NOMO-1 (cell line): Measurements from ENCODE around the gene ASB18.

Source experiments
- DNase-seq, 2 experiments: peaks; one replicate each; lab custom pipeline; 2025; ENCODE audit not compliant: unreplicated experiment in 2 of 2; lab: John Stamatoyannopoulos, UW

Gene ASB18

DNA sequence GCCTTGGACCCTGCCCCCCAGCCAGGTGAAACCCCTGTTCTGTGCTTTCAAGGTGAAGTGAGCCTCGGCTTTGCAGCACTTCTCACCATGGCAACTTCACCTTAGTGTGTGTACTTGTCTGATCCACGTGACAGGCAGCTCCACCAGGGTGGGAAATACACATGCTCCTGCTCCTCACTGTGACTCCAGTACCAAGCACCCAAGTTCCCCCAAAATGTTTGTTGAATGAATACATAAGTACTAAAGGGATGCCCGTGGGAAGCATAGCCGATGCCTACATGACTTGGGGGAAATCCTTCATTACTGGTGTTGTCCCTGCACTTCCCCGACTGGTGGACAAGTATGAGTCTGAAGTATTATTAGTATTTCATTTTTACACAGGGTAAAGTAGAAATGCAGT, 54.2 kb downstream of the ASB18 start:
- no peak for DNase-seq

DNA sequence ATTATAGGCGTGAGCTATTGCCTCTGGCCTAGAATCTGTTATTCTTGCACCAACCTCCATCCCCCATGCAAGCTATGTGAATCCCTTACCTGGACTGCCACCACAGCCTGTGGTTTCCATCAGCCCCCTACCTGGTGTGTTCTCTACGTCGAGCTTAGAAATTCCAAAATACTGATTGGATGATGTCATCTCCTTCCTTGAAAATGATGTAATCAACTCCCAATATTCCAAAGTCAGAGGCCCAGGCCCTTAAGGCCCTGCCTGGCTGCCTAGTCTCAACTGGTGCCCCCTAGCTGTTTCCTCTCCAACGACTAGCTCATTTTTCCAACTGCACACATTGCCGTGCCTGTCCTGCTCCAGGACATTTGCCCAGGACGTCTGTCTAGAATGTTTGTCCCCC, 54.7 kb downstream of the ASB18 start:
- DNase-seq: no peak

DNA sequence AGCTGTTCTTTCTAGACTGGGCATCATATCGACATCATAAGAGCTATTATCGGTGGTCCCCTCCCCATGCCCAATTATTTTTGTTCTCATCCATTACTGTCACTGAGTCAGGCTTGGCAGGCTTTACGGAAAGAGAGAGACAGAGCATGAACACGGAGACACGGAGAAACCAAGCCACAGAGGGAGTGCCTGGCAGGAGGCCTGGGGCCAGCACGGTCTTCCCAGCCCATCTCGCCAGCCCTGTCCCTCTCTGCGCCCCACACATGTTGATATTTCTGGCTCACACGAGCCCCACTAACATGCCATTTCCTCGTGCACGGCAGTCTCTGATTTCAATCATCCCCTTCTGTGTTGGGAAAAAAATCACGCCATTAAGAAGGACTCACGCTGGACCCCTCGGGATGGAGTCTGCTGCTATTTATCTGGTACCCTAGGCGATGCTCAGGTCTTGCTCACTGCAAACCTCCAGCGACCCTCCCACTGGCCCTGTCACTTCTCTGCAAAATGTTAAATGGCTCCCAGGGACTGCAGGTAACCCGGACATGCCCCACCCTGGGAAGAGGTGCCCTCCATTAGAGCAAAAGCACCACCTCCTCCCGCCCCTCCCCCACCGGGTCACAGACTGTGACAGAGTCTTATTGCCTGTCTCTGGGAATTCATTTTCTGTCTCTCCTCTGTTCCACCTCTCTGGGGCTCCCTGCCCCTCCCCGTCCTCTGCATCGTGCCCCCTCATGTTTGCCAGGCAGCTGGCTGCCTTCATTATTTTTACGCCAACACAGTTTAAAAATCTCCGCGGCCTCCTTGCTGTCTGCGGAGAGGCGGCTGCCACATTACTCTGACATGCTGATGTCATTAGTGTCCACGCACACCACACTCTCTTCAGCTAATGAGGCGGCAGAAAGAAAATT, 55.9 kb downstream of the ASB18 start:
- no peak for DNase-seq

DNA sequence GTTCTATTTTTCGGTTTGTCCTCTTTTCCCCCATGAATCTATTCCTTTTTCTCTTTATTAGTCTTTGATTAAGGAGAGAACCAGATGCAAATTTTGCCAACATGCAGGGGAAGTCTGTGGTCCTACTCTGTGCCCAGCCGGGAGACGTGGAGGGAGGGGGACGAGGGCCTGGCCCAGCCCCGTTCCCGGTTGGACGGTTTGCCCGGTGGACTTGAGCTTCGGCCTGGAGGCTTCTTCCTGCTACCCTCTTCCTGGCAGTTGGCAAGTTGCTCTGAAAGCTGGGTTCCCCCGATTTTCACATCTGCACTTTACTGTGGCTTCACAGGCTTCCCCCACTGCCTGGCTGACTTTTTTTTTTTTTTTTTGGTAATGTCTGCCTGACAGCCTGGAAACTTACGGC, 56.7 kb downstream of the ASB18 start:
- DNase-seq: no peak

DNA sequence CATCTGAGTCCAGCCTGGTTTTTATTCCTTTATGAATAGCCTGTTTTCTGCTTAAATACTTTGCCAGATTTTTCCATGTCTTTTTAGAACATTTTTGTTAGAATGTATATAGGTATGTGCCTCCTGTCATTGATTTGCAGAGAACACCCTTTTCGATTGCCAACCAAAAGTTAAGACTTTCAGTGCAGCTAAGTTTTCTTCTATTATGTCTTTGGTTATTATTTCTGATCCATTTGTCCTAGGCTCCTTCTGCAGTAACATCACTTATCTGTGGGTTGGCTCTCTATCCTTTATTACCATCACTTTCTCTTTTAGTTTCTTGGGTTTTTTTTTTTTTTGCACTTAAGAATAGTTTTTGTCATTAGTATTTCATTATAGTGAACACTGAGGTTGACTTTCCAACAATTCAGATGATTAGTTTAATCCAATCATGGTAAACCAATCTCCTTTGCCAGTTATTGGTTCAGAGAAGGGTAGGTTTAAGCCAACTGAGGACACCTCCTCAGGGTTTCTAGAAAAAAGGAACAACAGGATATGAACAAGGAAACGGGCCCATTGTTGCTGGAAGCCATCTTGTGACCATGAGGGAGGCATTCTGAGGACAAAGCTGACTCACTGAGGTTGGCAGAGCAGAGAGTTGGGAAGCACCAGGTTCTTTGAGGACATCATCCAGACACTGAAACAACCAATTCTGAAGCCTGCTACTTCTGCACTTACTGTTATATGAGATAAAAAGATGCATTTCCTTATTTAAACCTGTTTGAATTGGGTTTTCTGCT, 58.1 kb downstream of the ASB18 start:
- no peak for DNase-seq

DNA sequence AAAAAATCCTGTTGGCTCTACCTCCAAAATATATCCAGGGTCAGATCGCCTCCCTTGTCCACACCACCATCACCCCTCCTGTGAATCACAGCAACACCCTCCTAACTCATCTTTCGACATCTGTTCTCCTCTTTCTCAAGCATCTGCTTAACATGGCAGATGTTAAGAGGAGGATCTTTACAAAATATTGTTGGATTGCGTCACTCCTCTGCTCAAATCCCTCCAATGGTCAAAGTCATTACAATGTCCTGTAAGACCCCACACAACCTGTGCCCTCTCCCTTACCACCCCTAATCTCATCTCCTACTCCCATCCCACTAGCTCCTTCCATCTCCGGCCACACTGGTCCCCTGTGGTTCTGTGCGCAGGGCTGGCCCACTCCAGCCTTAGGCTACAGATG, 59.3 kb downstream of the ASB18 start:
- DNase-seq: no peak

DNA sequence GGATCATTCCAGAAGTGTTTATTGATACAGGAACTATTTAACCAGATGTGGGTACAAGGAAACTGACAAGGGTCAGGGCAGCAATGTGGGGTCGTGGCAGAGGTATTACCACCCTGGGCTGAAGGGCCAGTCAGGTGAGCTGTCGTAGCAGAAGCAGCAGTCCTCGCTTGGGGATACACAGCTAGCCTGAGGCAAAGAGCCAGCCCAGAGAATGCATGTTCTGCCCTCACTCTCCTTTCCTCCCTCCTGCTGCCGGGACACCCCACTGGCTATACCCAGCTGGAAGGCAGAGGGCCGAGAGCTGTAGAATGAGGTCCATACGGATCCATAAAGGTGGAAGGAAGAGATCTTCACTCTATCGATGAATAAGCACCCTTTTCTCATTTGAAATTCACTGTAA, 63.8 kb downstream of the ASB18 start:
- DNase-seq: no peak

DNA sequence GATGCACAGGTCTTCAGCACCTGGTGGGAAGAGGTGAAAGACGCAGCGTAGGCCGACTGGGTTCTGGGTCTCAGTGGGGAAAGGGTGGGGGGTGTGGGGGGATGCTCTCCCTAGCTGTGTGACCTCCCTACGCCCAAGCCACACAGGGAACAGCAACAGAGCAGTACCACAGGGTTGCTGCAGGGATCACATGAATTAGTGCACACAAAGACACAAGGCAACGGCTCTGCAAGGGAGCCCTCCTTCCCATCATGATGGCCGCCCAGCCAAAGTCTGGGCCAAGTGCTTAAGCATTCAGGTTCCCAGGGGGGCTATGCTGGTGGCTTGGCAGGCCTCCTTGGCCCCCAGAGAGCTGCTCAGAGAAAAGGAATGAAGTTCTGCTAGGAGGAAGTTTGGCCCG, 67.8 kb downstream of the ASB18 start:
- no peak for DNase-seq

DNA sequence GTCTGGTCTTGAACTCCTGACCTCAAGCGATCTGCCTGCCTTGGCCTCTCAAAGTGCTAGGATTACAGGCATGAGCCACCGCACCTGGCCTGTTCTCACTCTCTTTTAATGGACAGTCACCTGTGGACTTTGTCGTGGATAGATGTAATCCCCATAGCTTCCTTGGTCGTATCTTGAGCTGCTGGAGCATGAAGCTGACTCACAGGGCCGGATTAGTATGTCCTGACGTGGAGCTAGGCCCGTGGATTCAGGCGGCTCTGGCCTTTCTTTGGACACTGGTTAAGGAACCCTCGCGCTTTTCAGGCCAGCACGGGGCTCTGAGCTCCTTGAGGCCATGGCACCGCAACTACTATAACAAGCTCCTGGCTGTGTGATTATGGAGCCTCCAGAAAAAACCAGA, 68.5 kb downstream of the ASB18 start:
- no peak for DNase-seq

DNA sequence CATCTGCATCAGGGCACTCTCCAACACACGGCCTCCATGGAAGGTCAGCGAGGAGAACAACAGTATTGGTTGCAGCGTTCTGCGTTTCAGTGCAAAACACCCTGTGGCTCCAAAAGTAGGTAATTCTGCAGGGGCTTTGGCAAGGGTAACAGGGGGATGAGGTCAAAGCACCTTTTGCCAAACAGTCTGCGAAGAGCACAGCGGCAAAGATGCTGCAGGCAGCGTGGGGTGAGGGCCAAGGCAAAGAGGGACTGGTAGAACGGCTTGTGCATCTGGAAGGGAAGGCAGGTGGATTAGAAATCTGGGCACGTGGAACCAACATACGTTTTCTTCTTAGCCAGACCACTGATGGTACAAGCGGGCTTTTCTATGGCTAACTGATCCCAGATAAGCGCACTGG, 69.4 kb downstream of the ASB18 start:
- no peak for DNase-seq

DNA sequence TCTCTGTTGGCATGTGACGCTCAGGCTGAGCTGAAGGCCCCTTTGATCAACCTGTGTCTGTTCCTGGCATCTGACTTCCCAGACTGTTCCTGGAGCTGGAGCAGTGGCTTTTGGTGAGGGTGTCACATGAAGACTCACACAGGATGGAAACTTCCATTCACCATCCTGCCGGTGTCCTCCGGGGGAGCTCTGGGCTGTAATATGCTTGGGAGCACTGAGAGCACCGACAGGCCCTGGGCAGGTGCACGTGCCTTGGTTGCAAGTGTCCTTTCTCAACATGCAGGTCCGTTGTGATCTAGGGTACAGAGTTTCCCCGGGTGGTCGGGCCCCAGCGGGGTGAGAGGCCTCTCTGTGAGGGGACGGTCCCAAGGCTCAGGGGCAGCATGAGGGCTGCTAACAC, 71.2 kb downstream of the ASB18 start:
- no peak for DNase-seq

DNA sequence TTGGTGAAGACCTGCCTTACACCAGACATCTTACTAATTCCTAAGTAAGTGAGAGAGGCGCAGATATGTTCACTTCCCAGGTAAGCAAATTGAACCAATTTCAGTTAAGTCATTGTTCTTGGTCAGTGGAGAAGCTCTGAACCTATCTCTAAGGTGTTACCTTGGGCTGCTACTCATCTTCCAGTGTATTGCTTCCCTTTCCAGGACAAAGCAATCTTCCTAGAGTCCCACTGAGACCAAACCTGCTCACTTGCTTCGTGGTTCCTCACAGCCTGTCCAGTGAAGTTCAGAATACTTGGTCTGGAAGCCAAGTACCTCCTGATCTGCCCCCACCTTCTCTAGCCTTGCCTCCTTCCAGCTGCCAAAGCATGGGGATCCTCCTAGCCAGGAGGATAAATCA, 73.5 kb downstream of the ASB18 start:
- no peak for DNase-seq

DNA sequence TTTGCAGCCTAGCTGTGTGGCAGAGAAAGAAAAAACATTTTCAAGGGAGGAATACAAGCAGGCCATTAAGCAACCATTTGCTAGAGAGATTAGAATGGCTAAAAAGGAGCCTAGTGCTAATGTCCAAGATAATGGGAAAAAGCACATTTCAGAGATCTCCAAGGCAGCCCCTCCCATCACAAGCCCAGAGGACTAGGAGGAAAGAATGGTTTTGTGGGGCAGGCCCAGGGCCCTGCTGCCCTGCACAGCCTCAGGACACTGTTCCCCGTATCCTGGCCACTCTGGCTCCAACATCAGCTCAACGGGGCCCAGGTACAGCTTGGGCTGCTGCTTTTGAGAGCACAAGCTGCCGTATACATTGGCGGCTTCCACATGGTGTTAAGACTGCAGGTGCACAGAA, 79.5 kb downstream of the ASB18 start:
- DNase-seq: no peak

DNA sequence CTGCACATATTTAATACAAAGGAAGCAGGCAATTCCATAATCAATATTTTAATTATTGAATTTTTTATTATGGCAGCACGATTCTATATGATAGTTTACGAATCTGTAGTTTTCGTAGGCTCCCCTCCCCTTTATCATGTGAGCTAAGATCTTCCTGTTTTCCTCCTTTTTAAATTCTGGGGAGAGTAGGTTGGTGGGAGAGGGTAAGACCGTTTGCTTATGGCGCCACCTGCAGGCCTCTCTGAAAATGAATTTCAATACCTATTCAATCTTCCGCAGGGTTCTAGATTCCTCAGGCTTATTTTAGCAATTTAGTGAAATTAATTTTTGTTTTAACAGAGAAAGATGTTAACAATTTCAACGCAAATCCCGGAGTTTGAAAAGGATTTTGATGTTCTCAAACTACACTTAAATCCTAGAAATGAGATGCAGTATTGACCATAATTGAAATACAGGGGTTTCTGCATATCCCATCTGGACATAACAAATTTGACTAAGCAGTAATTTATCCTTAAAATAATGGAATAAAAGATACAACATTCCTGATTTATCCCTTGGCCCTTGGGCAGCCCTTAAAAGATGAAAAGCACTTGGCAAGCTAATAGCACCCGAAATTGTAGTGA, 83.3 kb downstream of the ASB18 start:
- DNase-seq: peak; percentile 19 to 38

DNA sequence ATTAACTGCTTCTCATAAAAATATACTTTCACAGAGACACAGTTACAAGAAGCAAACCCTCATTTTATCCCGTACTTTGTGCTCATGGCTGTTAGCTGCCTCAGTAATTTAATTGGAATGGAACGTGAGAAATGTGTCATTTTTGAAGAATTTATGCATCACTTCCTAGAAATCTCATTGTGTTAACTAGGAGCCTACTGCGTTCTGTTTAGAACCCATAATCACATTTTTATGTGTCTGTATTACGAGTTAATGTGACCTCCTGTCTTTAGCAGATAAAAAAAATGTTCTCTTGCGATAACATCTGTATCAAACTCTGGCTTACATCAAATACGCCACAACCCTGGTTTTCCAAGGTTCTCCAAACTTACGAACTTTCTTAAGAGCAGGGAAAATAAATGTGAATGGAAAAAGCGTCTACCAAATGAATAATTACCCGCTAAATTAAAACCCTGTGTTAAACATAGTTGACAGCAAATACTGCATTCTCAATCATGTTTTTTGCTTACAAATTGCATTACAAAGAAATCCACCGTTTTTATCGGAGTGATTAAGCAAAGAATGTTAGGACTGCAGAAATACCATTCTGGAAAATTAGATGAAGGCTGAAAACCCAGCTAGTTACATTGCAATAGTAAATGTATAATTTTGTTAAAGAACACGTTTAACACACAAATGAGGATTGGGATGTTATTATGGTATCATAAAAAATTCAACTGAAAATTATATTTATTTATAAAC, 84.0 kb downstream of the ASB18 start:
- DNase-seq: no peak

DNA sequence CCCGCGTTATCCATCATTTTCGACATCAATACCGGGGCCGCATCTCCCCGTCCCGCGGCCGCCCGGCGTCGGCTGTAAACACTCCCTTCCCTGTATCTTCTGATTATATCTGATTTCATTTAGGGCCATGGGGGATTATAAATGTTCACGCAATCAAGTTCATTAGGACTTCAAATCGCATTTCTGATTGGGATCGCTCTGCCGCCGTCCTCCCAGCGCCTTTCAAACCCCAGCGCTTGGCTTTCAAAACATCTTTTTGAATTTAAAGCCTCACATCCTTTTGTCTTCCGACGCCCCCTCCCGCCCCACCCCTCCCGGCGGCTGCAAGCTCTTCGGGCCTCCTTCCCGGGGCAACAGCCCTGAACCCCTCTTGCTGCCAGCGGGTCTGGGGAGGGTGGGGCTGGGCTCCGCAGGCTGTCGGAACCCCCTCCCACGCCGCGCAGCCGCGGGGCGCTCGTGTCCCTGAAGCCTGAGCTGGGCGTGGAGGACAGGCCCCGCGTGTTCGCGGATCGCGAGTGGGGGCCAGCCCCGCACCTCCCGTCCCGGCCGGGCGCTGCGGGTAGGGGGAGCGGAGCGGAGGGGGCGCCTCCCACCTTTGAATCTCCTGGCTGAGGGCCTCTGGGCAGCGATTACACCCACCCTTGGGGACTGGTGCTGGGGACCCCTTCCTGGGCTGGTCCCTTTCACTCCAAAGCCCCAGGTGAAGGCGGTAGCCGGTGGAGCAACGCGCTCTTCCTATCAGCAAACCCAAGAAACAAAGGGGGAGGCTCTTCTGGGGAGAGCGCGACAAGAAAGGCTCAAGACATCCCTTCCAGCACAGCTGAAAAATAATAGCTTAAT, 84.8 kb downstream of the ASB18 start:
- DNase-seq: no peak

DNA sequence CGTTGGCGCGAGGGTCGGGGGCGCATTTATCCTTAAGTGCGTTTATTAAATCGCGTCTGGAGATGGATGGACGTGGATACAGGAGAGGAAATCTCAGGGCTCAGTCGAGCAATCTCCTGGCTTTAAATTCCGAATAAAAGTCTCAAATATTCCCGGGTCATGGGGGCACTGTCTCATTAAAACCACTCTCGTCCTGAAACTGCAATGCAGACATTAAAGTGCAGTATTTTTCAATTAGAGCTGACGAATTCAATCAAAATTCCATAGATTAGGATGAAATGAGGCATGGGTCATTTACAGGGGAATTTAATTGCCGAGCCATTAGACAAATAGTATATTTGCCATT, 85.3 kb downstream of the ASB18 start:
- DNase-seq: no peak

DNA sequence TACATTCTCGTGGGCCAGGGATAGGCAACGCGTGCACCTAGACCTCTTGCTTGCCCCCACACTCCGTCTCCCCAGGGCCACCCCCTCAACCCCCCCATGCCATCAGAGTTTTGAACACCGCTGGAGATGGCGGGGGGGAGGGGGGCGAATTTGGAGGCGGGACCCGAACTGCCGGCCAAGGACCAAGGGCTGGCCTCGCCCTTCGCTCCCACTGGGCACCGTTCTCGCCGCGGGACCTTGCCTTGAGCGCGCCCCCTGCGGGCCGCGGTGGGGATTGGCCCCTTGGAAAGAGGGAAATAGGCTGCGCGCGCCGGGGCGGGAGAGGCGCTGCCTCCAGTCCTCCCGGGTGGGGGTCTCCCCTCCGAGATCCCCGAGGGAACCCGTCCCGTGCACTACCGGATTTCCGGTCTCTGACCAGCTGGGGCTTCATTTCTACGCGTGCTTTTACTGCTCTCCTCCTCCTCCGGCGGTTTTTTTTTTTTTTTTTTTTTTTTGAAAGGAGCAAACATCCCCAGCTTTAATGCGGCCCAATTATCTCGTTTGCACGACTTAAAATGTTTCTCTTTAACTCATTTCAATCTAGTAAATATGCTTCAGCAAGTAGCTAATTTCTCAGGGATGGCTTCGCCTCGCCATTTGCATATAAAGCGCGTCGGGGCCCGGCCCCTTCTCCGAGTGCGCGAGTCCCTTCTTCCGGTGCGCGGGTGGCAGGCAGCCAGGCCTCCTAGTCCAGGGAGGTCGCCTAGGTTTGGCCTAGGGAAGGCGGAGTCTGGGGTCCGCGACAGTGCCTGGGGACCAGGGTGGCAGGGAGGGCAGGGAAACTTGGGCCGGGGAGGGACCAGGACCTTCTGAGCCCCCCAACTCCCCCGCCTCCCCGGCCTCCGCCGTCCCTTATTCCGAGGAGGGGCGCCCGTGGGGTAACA, 86.0 kb downstream of the ASB18 start:
- DNase-seq: no peak

DNA sequence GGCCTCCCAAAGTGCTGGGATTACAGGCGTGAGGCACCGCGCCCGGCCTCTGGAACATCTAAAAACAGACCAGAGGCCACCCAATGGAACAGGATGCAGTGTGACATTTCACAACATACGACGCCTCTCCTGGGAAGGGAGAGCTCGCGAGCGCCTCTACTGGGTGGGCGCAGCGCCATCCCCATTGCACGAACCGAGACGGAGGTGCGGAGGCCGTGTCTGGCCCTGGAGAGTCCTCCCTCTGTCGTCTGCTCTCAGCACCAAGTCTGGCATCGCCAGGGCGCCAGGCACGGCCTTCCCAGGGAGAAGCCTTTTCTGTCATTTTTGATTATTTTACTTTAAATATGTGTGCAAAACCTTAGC, 86.6 kb downstream of the ASB18 start:
- no peak for DNase-seq
